Frontal cortex (tissue), 4 donors: ENCODE measurements around the gene B3GNT7. TPM values are rescaled to one million over a fixed set of nuclear protein-coding genes. Genes with fewer than 3 reads are reported as not detected.
"Not testable (repeated sequence)": the region's sequence is repeated elsewhere in the genome, so short reads cannot be mapped to it uniquely, and the experiment has no call there.

ENCODE experiments used
- DNase-seq, 2 donors: peaks; one replicate each; pipeline ENCODE4 v3.0.0; 2012; ENCODE audit warnings: low spot score in 2 of 2
- FAIRE-seq: peaks from 2 replicates; lab custom pipeline; 2012; peaks lifted over from hg19 to GRCh38; lab: Jason Lieb, UNC
- small RNA-seq: library from RNA; depleted of rRNA; stranded (forward); fragments of <200 nt; gene quantifications from one replicate; pipeline ENCODE3, GENCODE V24; 2014
- total RNA-seq: library from RNA; depleted of rRNA; stranded (reverse); fragments of >200 nt; gene quantifications from one replicate; pipeline ENCODE4 v1.2.3, GENCODE V29; 2014
- donor health status: control.
- donor health status: control.
- donor health status: control.

The B3GNT7 gene
- total RNA-seq, 1 donor from 2014 or later, result 0.82 TPM

- no peak for DNase-seq
- no peak for FAIRE-seq
Measured at GRCh38 chr2:231418820-231419640, 23.5 kb downstream of the B3GNT7 start.

DNA sequence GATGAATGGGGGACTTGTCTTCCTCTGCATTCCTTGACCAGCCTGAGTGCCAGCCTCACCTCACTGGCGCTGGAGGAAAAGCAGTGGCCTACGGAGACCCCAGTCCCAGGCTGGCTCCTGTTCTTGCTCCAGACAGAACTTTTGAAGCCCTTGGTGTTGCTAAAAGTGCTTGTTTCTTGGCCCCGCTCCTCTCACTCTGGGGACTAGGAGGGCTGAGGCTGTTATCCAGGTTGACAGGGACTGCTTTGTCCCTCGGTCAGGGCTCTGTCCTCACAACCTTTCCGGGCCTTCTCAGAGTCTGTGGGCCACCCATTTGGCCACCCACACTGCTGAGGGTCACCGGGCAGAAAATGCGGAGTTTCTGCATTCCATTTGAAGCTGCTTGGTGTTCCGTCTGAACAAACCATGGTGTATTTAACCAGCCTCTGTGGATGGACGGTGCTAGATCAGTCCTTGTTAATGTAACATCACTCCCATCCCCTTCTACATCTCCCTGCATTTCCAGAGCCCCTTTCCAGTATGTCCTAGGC, 25.6 kb downstream of the B3GNT7 start:
- DNase-seq, result no peak
- FAIRE-seq, result no peak

DNA sequence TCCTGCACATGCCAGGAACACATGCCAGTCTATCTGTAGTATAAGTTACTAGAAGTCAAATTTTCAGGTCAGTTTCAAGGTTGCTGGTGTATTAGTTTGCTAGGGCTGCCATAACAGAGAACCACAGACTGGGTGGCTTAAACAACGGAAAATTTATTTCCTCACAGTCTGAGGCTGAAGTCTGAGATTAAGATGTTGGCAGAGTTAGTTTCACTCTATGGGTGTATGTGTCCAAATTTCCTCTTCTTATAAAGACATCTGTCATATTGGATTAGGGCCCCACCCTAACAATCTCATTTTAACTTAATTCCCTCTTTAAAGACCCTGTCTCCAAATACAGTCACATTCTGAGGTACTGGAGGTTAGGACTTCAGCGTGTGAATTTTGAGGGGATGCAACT, 26.5 kb downstream of the B3GNT7 start:
- FAIRE-seq (no peak), DNase-seq (no peak)

DNA sequence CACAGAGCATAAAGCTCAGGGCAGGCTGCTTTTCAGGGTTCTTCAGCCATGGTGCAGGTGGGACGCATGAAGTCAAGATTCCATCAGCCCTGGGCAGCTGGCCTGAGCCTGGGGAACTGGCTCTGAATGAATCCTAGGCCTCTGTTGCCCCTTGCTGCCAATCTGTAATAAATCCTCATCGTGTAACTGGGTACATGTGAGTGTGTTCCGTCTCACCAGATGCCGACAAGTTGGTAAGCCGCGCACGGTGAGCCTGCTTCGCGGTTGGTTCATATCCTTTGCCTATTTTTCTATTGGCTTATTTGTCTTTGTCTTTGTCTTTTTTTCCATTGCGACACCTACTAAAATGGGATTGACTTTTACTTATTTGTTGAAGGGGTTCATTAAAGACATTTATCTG, 27.7 kb downstream of the B3GNT7 start:
- FAIRE-seq (no peak), DNase-seq (no peak)

DNA sequence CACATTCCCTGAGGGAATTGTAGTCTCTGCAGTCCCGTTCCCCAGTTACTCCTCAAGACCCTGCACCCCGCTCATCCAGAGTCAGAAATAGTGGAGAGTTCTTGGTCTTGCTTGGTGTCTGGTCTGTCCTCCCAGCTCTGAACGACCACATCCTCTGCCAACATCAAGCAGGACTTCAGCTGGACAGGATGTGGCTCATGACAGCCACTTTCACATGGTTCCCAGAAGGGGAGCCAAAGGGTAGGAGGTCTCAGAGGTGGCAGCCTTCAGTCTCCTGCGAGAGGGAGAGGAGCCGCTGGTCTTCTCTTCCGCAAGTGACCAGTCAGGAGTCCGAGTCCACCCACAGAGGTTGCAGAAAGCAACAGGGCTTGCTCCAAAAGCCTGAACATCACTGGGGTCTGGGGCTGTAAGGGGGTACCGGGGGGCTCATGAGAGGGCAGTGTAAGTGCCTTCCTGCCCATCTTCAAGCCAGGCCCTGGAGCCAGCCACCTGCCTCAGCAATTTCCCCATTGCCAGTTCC, 29.8 kb downstream of the B3GNT7 start:
- DNase-seq (no peak), FAIRE-seq (no peak)

DNA sequence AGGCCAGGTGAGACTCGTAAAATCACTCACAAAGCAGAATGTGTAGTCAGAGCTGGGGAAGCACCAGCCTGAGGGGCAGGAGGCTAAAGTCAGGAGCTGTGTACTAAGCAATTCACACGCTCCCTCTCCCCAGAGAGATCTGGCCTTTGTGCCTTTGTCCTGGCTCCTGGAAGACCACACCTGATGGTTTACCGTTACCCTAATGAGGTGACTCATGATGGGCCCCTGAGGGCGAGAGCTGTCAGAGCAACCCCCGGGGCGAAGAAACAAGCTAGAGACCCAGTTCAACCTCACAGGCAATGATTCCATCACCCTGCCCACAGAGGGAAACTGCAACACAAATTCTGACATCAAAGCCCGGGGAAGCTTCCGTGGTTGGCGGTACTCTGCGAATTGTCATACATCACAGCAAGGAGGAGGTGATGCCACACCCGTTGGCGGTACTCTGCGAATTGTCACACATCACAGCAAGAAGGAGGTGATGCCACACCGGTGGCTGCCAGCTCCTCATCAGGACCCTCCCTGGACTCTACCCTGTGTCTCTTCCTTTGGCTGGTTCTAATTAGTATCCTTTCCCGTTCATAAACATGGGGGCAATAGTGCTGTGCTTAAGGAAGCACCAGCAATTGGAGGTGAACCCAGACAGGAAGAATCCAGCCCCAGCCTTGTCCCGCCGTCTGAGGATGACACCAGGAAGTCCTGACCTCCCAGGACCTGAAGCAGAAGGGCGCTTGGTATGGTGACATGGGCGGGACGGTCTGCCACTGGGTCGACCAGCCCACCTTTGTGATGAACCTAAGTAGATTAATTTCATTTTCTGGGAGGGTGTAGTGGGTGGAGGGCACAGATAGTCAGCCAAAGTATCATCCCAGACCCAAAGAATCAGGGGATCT, 30.5 kb downstream of the B3GNT7 start:
- DNase-seq, result no peak

GRCh38 chr2:231427116-231427515, 31.6 kb downstream of the B3GNT7 start:
- DNase-seq, result no peak
- FAIRE-seq, result no peak

More for the DNA sequence above, 30.5 kb downstream of the B3GNT7 start:
- FAIRE-seq, result no peak

- DNase-seq (no peak), FAIRE-seq (no peak)
Measured at GRCh38 chr2:231429152-231429551, 33.6 kb downstream of the B3GNT7 start.

GRCh38 chr2:231429901-231430300, 34.4 kb downstream of the B3GNT7 start:
- no peak for DNase-seq
- FAIRE-seq, result no peak

DNA sequence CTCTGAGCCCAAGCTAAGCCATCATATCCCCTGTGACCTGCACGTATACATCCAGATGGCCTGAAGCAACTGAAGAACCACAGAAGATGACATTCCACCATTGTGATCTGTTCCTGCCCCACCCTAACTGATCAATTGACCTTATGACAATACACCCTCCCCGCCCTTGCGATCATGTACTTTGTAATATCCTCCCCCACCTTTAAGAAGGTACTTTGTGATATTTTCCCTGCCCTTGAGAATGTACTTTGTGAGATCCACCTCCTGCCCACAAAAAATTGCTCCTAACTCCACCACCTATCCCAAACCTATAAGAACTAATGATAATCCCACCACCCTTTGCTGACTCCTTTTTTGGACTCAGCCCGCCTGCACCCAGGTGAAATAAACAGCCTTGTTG, 34.9 kb downstream of the B3GNT7 start:
- not testable (repeated sequence) for DNase-seq, FAIRE-seq

GRCh38 chr2:231431606-231432005, 36.1 kb downstream of the B3GNT7 start:
- no peak for FAIRE-seq
- no peak for DNase-seq

GRCh38 chr2:231433990-231434389, 38.5 kb downstream of the B3GNT7 start:
- no peak for FAIRE-seq

GRCh38 chr2:231436957-231437356, 41.4 kb downstream of the B3GNT7 start:
- FAIRE-seq (no peak), DNase-seq (no peak)

More at GRCh38 chr2:231433990-231434389, 38.5 kb downstream of the B3GNT7 start:
- DNase-seq, result no peak

GRCh38 chr2:231449503-231450054, 54.1 kb downstream of the B3GNT7 start:
- FAIRE-seq, result no peak
- no peak for DNase-seq

- DNase-seq, result no peak
- no peak for FAIRE-seq
Measured at GRCh38 chr2:231450548-231450989, 55.1 kb downstream of the B3GNT7 start.

Small RNA genes within 50 kb of the gene (small RNA-seq; reads per million reads assigned to genes)
- gene MIR4777, result not detected

Other genes starting within 250 kb of the B3GNT7 start
- 15.1 TPM for gene ARMC9, start 197.1 kb upstream of the B3GNT7 start, total RNA-seq
- 137 TPM for gene NCL, start 68.8 kb downstream of the B3GNT7 start, total RNA-seq
- gene NMUR1, start 134.7 kb downstream of the B3GNT7 start, total RNA-seq, result 0.41 TPM
- not detected for gene TEX44, start 197.2 kb downstream of the B3GNT7 start, total RNA-seq